SK-N-SH (cell line): ENCODE measurements around the gene CISD1.

Source experiments
- CHD2 ChIP-seq: fragments of 150-350 bp; IDR thresholded peaks from 2 replicates; pipeline ENCODE4 v1.6.1; 2018; ENCODE audit warnings: low read length; ENCODE audit not compliant: partially characterized antibody
- EZH2phosphoT487 ChIP-seq: fragments of 200-600 bp; sonication (generic); IDR thresholded peaks from 2 replicates; pipeline ENCODE4 v1.6.1; 2017; ENCODE audit warnings: low read depth, mixed run types, mild to moderate bottlenecking, antibody characterized with exemption, moderate library complexity, borderline replicate concordance
- MEF2A ChIP-seq: IDR thresholded peaks from 2 replicates; pipeline ENCODE4 v1.4.0; 2012; ENCODE audit warnings: low read depth, borderline replicate concordance
- NFIC ChIP-seq: IDR thresholded peaks from 2 replicates; pipeline ENCODE4 v1.4.0; 2012; ENCODE audit warnings: borderline replicate concordance
- RCOR1 ChIP-seq: fragments of 150-350 bp; IDR thresholded peaks from 2 replicates; pipeline ENCODE4 v1.6.1; 2017; ENCODE audit warnings: antibody characterized with exemption, low read length
- REST ChIP-seq: IDR thresholded peaks from 2 replicates; pipeline ENCODE4 v1.6.1; 2012; ENCODE audit warnings: mild to moderate bottlenecking, low read depth, low read length, moderate library complexity
- USF2 ChIP-seq: fragments of 150-350 bp; IDR thresholded peaks from 2 replicates; pipeline ENCODE4 v1.6.1; 2017; ENCODE audit warnings: antibody characterized with exemption, low read length, low read depth, borderline replicate concordance
- TF ChIP-seq, protein P1 (sequence below): fragments of 200-600 bp; sonication (generic); IDR thresholded peaks from 2 replicates; pipeline ENCODE4 v1.6.1; 2017; ENCODE audit warnings: antibody characterized with exemption, mild to moderate bottlenecking, moderate library complexity

DNA sequence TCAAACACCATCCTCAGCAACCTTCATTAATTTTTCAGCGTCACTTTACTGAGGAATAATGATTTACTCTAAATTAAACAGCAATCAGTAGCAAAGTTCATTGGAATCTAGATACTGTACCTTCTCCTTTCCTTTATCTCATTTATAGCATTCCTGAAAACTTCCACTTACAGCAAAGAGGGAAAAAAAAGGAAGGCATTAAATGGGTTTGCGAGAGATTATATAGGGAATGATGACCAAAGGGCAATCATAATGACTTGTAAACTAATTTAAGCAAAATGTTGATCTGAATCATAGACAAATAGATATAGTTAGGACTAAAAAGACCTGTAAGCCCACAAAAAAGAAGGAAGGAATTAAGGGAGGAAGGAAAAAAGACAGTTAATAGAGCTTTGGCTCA, 43.3 kb upstream of the CISD1 start:
- no peak for TF ChIP-seq REST
- TF ChIP-seq, protein P1, sequence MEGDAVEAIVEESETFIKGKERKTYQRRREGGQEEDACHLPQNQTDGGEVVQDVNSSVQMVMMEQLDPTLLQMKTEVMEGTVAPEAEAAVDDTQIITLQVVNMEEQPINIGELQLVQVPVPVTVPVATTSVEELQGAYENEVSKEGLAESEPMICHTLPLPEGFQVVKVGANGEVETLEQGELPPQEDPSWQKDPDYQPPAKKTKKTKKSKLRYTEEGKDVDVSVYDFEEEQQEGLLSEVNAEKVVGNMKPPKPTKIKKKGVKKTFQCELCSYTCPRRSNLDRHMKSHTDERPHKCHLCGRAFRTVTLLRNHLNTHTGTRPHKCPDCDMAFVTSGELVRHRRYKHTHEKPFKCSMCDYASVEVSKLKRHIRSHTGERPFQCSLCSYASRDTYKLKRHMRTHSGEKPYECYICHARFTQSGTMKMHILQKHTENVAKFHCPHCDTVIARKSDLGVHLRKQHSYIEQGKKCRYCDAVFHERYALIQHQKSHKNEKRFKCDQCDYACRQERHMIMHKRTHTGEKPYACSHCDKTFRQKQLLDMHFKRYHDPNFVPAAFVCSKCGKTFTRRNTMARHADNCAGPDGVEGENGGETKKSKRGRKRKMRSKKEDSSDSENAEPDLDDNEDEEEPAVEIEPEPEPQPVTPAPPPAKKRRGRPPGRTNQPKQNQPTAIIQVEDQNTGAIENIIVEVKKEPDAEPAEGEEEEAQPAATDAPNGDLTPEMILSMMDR = no peak
- TF ChIP-seq CHD2 = no peak
- no peak for TF ChIP-seq MEF2A
- TF ChIP-seq NFIC = no peak
- no peak for TF ChIP-seq EZH2phosphoT487
- no peak for TF ChIP-seq USF2
- no peak for TF ChIP-seq RCOR1
